Measurements from ENCODE around the gene DNAH2. TPM values are rescaled to one million over a fixed set of nuclear protein-coding genes. Genes with fewer than 3 reads are reported as not detected.

The DNAH2 gene
- total and polyA plus RNA-seq, 9 donors = 0.88 to 10.3 (median 2.5) TPM

GRCh38 chr17:7744416-7744815, 26.9 kb downstream of the DNAH2 start:
- Histone ChIP-seq H3K27me3 (no peaks in the 10 kb centered on the region), H3K4me3 (no peak overlapping the region), H3K27ac (no peak overlapping the region), H3K36me3 (no peaks in the 10 kb centered on the region), H3K4me1 (ENCODE audit: insufficient read depth) (peaks cover 3% of the 10 kb centered on the region), H3K9me3 (no peaks in the 10 kb centered on the region)
- intact Hi-C loops (cut with DNase I) = loop anchor here in 3 of 4 donors (5.0 to 10.0 kb wide), 5 partner anchors 78 to 310 kb away; partner anchors contain the start of genes CYB5D1 (in 1 of the 3), NAA38 (in 1 of the 3) and TMEM88 (in 1 of the 3)
- no peak for TF ChIP-seq EP300 (IDR thresholded peaks at IDR 0.05)
- no peak for TF ChIP-seq CTCF (IDR thresholded peaks at IDR 0.05)
- TF ChIP-seq POLR2A (IDR thresholded peaks at IDR 0.05) = no peak
- WGBS, 3 donors = 47 to 52% (median 48%) methylated on average over 8 of the region's 8 CpGs
- DNase-seq = no peak

GRCh38 chr17:7745748-7746470, 28.4 kb downstream of the DNAH2 start:
- Histone ChIP-seq H3K27ac (no peak overlapping the region), H3K36me3 (no peaks in the 10 kb centered on the region), H3K27me3 (no peaks in the 10 kb centered on the region), H3K4me1 (ENCODE audit: insufficient read depth) (peaks cover 3% of the 10 kb centered on the region), H3K4me3 (no peak overlapping the region), H3K9me3 (no peaks in the 10 kb centered on the region)
- peak; percentile 29 to 56 (median 41) for DNase-seq
- TF ChIP-seq EP300 (IDR thresholded peaks at IDR 0.05) = no peak
- TF ChIP-seq POLR2A (IDR thresholded peaks at IDR 0.05) = no peak
- WGBS, 3 donors = 26 to 44% (median 28%) methylated on average over 7 of the region's 7 CpGs
- intact Hi-C loops (cut with DNase I) = loop anchor here in 3 of 4 donors (5.0 to 10.0 kb wide), 4 partner anchors 71 to 309 kb away; partner anchors contain the start of genes CYB5D1 (in 1 of the 3), NAA38 (in 1 of the 3) and TMEM88 (in 1 of the 3)

GRCh38 chr17:7747635-7748071, 30.1 kb downstream of the DNAH2 start:
- TF ChIP-seq EP300 (IDR thresholded peaks at IDR 0.05) = no peak
- TF ChIP-seq POLR2A (IDR thresholded peaks at IDR 0.05) = no peak
- no peaks in the 10 kb centered on the region for H3K27me3 ChIP-seq
- H3K9me3 ChIP-seq = no peaks in the 10 kb centered on the region
- H3K4me3 ChIP-seq = no peak overlapping the region
- intact Hi-C loops (cut with DNase I) = loop anchor here in 3 of 4 donors (5.0 to 10.0 kb wide), 4 partner anchors 70 to 307 kb away; partner anchors contain the start of genes CYB5D1 (in 1 of the 3), NAA38 (in 1 of the 3) and TMEM88 (in 1 of the 3)
- WGBS, 3 donors = 5 to 16% (median 14%) methylated on average over 4 of the region's 4 CpGs
- H3K36me3 ChIP-seq = no peaks in the 10 kb centered on the region
- peaks cover 3% of the 10 kb centered on the region for H3K4me1 ChIP-seq (ENCODE audit: insufficient read depth)
- DNase-seq = no peak
- H3K27ac ChIP-seq = no peak overlapping the region

GRCh38 chr17:7748076-7748775, 30.7 kb downstream of the DNAH2 start:
- peaks cover 3% of the 10 kb centered on the region for H3K4me1 ChIP-seq (ENCODE audit: insufficient read depth)
- WGBS, 3 donors = 14 to 22% (median 14%) methylated on average over 10 of the region's 10 CpGs
- no peak overlapping the region for H3K4me3 ChIP-seq
- no peak for TF ChIP-seq EP300 (IDR thresholded peaks at IDR 0.05)
- no peak for TF ChIP-seq POLR2A (IDR thresholded peaks at IDR 0.05)
- no peaks in the 10 kb centered on the region for H3K27me3 ChIP-seq
- H3K36me3 ChIP-seq = no peaks in the 10 kb centered on the region
- DNase-seq = peak in 1 of 5 donors; percentile 17
- H3K27ac ChIP-seq = no peak overlapping the region
- intact Hi-C loops (cut with DNase I) = loop anchor here in 3 of 4 donors (5.0 to 10.0 kb wide), 4 partner anchors 69 to 307 kb away; partner anchors contain the start of genes CYB5D1 (in 1 of the 3), NAA38 (in 1 of the 3) and TMEM88 (in 1 of the 3)
- H3K9me3 ChIP-seq = no peaks in the 10 kb centered on the region

GRCh38 chr17:7750321-7750821, 32.8 kb downstream of the DNAH2 start:
- intact Hi-C loops (cut with DNase I) = no loop called here
- WGBS, 3 donors = 27 to 31% (median 29%) methylated on average over 4 of the region's 4 CpGs

GRCh38 chr17:7754656-7755055, 37.1 kb downstream of the DNAH2 start:
- Histone ChIP-seq H3K4me1 (ENCODE audit: insufficient read depth) (no peaks in the 10 kb centered on the region), H3K27me3 (no peaks in the 10 kb centered on the region), H3K36me3 (no peaks in the 10 kb centered on the region), H3K9me3 (no peaks in the 10 kb centered on the region), H3K27ac (no peak overlapping the region), H3K4me3 (no peak overlapping the region)
- WGBS, 3 donors = 79 to 84% (median 81%) methylated on average over 5 to 8 of the region's 8 CpGs
- intact Hi-C loops (cut with DNase I) = no loop called here
- no peak for DNase-seq
- TF ChIP-seq EP300 (IDR thresholded peaks at IDR 0.05) = no peak
- TF ChIP-seq CTCF (IDR thresholded peaks at IDR 0.05) = no peak
- no peak for TF ChIP-seq POLR2A (IDR thresholded peaks at IDR 0.05)

More at GRCh38 chr17:7750321-7750821, 32.8 kb downstream of the DNAH2 start:
- Histone ChIP-seq H3K27ac (no peak overlapping the region), H3K36me3 (no peaks in the 10 kb centered on the region), H3K9me3 (no peaks in the 10 kb centered on the region), H3K27me3 (no peaks in the 10 kb centered on the region), H3K4me3 (no peak overlapping the region), H3K4me1 (ENCODE audit: insufficient read depth) (peaks cover 3% of the 10 kb centered on the region)
- no peak for DNase-seq
- TF ChIP-seq POLR2A (IDR thresholded peaks at IDR 0.05) (no peak), EP300 (IDR thresholded peaks at IDR 0.05) (no peak)
